ENCODE results near the gene OSR1.

DNA sequence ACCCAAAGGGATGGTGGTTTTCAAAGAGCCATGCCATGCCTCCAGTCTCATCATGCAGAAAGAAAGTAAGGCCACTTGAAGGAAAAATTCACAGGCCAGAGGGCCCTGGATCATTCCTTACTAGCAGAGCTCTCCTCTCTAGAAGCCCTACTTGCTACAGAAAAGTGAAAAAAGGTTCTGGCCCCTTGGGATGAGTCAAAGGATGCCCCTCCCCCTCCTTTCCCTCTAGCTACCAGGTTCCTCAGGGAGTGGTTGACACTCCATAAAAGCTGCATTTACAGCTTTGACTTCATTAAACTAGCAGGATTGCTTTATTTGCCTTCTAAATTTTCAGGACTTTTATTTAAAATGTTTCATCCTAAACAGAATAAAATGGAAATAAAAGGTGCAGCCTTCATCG lies 21.2 kb downstream of the OSR1 start:
- TF ChIP-seq, protein P1, sequence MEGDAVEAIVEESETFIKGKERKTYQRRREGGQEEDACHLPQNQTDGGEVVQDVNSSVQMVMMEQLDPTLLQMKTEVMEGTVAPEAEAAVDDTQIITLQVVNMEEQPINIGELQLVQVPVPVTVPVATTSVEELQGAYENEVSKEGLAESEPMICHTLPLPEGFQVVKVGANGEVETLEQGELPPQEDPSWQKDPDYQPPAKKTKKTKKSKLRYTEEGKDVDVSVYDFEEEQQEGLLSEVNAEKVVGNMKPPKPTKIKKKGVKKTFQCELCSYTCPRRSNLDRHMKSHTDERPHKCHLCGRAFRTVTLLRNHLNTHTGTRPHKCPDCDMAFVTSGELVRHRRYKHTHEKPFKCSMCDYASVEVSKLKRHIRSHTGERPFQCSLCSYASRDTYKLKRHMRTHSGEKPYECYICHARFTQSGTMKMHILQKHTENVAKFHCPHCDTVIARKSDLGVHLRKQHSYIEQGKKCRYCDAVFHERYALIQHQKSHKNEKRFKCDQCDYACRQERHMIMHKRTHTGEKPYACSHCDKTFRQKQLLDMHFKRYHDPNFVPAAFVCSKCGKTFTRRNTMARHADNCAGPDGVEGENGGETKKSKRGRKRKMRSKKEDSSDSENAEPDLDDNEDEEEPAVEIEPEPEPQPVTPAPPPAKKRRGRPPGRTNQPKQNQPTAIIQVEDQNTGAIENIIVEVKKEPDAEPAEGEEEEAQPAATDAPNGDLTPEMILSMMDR (IDR thresholded peaks at IDR 0.05), result no peak
- no peak for TF ChIP-seq POLR2AphosphoS5 (IDR thresholded peaks at IDR 0.05; ENCODE audit: insufficient read depth in 1 of 2, low read depth in 1 of 2)
